GM18907 (cell line): ENCODE data around the gene SIRT3.
"Not testable (repeated sequence)": the region's sequence is repeated elsewhere in the genome, so short reads cannot be mapped to it uniquely, and the experiment has no call there.

Experiments
- ATAC-seq: cut with Tn5 transposase; IDR thresholded peaks from one replicate; pipeline ENCODE4 v1.9.1; 2021; ENCODE audit warnings: mild to moderate bottlenecking, moderate library complexity; ENCODE audit not compliant: unreplicated experiment

SIRT3 gene

GRCh38 chr11:180242-180641, 55.9 kb downstream of the SIRT3 start:
- ATAC-seq, result not testable (repeated sequence)
